Stomach (tissue), 4 donors: ENCODE measurements around the gene SPINK4.

ENCODE experiments used
- POLR2A ChIP-seq, 4 donors: fragments of 450-650 bp; IDR thresholded peaks; one replicate each; pipeline ENCODE4 v1.6.1; 2016; ENCODE audit warnings: antibody characterized with exemption in 4 of 4, control low read depth in 2 of 4, mild to moderate bottlenecking in 1 of 4, moderate library complexity in 1 of 4
- TF ChIP-seq, protein P1 (sequence below), 7 experiments: fragments of 450-650 bp in 4 of 7; fragments of 200-600 bp in 3 of 7; sonication (generic) in 3 of 7; IDR thresholded peaks; one replicate each; pipeline ENCODE4 v1.5.1; 2016 to 2019; ENCODE audit warnings: antibody characterized with exemption in 7 of 7, control low read depth in 2 of 7, mild to moderate bottlenecking in 1 of 7

GRCh38 chr9:33260372-33260771 is 20.4 kb downstream of the SPINK4 start:
- TF ChIP-seq, protein P1, sequence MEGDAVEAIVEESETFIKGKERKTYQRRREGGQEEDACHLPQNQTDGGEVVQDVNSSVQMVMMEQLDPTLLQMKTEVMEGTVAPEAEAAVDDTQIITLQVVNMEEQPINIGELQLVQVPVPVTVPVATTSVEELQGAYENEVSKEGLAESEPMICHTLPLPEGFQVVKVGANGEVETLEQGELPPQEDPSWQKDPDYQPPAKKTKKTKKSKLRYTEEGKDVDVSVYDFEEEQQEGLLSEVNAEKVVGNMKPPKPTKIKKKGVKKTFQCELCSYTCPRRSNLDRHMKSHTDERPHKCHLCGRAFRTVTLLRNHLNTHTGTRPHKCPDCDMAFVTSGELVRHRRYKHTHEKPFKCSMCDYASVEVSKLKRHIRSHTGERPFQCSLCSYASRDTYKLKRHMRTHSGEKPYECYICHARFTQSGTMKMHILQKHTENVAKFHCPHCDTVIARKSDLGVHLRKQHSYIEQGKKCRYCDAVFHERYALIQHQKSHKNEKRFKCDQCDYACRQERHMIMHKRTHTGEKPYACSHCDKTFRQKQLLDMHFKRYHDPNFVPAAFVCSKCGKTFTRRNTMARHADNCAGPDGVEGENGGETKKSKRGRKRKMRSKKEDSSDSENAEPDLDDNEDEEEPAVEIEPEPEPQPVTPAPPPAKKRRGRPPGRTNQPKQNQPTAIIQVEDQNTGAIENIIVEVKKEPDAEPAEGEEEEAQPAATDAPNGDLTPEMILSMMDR (IDR thresholded peaks at IDR 0.05): no peak
- TF ChIP-seq POLR2A (IDR thresholded peaks at IDR 0.05): no peak
